DND-41 (cell line): ENCODE data around the gene EIF4E3.

Experiments
- ATAC-seq: fragments of 200-7000 bp; cut with Tn5 transposase; 3 replicates; pipeline ENCODE4 v1.9.1; 2021; ENCODE audit warnings: low read depth; ENCODE audit not compliant: insufficient read depth
- DNase-seq: peaks from one replicate; pipeline ENCODE4 v3.0.0-alpha.2; 2020
- H2AFZ ChIP-seq: 2 replicates; pipeline ENCODE4 v1.6.0; 2012; ENCODE audit warnings: low read depth, low read length
- H3K27ac ChIP-seq: 2 replicates; pipeline ENCODE4 v1.5.1; 2012; ENCODE audit warnings: low read length, inconsistent platforms
- H3K27me3 ChIP-seq: fragments of 200-600 bp; sonication (generic); 2 replicates; pipeline ENCODE4 v1.6.0; 2012; ENCODE audit warnings: low read length, mild to moderate bottlenecking, inconsistent platforms; ENCODE audit not compliant: insufficient read depth, poor library complexity
- H3K36me3 ChIP-seq: 2 replicates; pipeline ENCODE4 v1.5.1; 2012; ENCODE audit warnings: low read length, inconsistent platforms; ENCODE audit not compliant: insufficient read depth
- H3K4me1 ChIP-seq: 2 replicates; pipeline ENCODE4 v1.5.1; 2012; ENCODE audit warnings: mild to moderate bottlenecking, low read length; ENCODE audit not compliant: insufficient read depth
- H3K4me2 ChIP-seq: 2 replicates; pipeline ENCODE4 v1.6.0; 2012; ENCODE audit warnings: mild to moderate bottlenecking, moderate library complexity, low read length, inconsistent platforms; ENCODE audit not compliant: insufficient read depth
- H3K4me3 ChIP-seq, 2 experiments: fragments of 200-600 bp in 1 of 2; shearing (Covaris generic) in 1 of 2; 2 replicates each; pipeline ENCODE4 v1.5.1; 2012 to 2016; ENCODE audit warnings: inconsistent platforms in 2 of 2, low read length in 2 of 2, mild to moderate bottlenecking in 2 of 2, low read depth in 1 of 2, moderate library complexity in 1 of 2
- H3K79me2 ChIP-seq: 2 replicates; pipeline ENCODE4 v1.6.0; 2012; ENCODE audit warnings: low read length, inconsistent platforms; ENCODE audit not compliant: insufficient read depth
- H3K9ac ChIP-seq: 2 replicates; pipeline ENCODE4 v1.6.0; 2012; ENCODE audit warnings: low read depth, mild to moderate bottlenecking, inconsistent platforms, low read length, moderate library complexity
- H3K9me3 ChIP-seq: 2 replicates; pipeline ENCODE4 v1.5.1; 2012; ENCODE audit warnings: low read length, moderate library complexity, mild to moderate bottlenecking, inconsistent platforms; ENCODE audit not compliant: insufficient read depth, severe bottlenecking
- H4K20me1 ChIP-seq: 2 replicates; pipeline ENCODE4 v1.6.0; 2012; ENCODE audit warnings: low read length; ENCODE audit not compliant: insufficient read depth
- EZH2 ChIP-seq: IDR thresholded peaks from 3 replicates; pipeline ENCODE4 v1.6.1; 2012; ENCODE audit warnings: borderline replicate concordance, low read depth, mild to moderate bottlenecking, moderate library complexity, low read length, inconsistent platforms; ENCODE audit not compliant: severe bottlenecking
- TF ChIP-seq, protein P1 (sequence below): IDR thresholded peaks from 2 replicates; pipeline ENCODE4 v1.5.1; 2012; ENCODE audit warnings: borderline replicate concordance, low read length, moderate library complexity, mild to moderate bottlenecking; ENCODE audit not compliant: poor library complexity, severe bottlenecking; ENCODE audit errors: extremely low read depth

EIF4E3 gene

DNA sequence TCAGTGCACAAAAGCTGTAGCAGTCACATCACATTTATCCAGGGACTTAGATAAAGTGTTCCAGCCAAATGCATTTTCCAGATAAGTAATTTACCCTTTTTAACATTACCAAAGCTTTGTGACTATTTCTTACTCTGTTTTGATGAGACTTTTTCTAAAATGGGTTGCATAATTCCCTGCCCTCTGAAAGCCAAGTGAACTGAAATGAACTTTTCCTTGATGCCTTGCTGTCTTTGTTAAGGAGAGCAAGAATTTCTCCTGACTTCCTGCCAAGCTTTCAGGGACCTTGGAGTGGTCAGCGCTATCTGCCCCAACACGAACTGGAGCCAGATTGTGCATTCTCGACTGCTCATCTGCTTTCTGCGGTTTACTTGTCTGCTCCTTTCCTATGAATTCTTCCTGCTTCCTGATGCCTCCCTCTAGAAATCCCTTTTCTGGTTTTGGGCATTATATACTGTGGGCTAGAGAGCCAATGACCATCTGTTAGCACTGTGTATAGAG lies 34.8 kb downstream of the EIF4E3 start:
- H3K4me1 ChIP-seq, result no peaks in the 10 kb centered on the region
- H3K79me2 ChIP-seq, result no peaks in the 10 kb centered on the region
- no peak overlapping the region for H2AFZ ChIP-seq
- no peaks in the 10 kb centered on the region for H3K36me3 ChIP-seq
- no peak overlapping the region for H3K4me3 ChIP-seq
- H3K4me2 ChIP-seq, result no peak overlapping the region
- no peak overlapping the region for H3K9ac ChIP-seq
- no peaks in the 10 kb centered on the region for H3K27me3 ChIP-seq
- no peaks in the 10 kb centered on the region; the same call in 1 of the 2 replicates for H4K20me1 ChIP-seq
- no peaks in the 10 kb centered on the region for H3K9me3 ChIP-seq
- no peak overlapping the region for H3K27ac ChIP-seq
- ATAC-seq (no peak), DNase-seq (no peak)
- TF ChIP-seq, protein P1, sequence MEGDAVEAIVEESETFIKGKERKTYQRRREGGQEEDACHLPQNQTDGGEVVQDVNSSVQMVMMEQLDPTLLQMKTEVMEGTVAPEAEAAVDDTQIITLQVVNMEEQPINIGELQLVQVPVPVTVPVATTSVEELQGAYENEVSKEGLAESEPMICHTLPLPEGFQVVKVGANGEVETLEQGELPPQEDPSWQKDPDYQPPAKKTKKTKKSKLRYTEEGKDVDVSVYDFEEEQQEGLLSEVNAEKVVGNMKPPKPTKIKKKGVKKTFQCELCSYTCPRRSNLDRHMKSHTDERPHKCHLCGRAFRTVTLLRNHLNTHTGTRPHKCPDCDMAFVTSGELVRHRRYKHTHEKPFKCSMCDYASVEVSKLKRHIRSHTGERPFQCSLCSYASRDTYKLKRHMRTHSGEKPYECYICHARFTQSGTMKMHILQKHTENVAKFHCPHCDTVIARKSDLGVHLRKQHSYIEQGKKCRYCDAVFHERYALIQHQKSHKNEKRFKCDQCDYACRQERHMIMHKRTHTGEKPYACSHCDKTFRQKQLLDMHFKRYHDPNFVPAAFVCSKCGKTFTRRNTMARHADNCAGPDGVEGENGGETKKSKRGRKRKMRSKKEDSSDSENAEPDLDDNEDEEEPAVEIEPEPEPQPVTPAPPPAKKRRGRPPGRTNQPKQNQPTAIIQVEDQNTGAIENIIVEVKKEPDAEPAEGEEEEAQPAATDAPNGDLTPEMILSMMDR, result no peak
- no peak for TF ChIP-seq EZH2

DNA sequence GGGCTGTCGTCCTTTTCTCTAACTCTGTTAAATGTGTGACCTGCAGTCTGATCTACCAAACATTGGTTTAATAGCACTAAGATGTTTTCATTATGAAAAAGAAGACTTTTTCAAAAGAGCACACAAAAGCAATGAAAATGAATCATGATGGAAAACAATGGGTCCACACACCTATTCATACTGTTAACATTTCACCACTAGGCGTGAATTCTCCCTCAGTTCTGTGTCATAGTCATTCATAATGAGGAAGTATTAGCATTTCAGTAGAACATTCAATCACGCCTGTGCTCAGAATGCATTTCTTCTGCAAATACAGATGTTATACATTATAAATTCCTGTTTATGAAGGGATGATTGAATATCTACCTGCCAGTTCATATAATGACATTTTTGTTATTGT lies 35.9 kb downstream of the EIF4E3 start:
- Histone ChIP-seq H3K4me3 (no peak overlapping the region), H3K27ac (no peak overlapping the region), H3K9ac (no peak overlapping the region), H3K79me2 (no peaks in the 10 kb centered on the region), H3K27me3 (no peaks in the 10 kb centered on the region), H3K9me3 (no peaks in the 10 kb centered on the region), H4K20me1 (no peaks in the 10 kb centered on the region; the same call in 1 of the 2 replicates), H2AFZ (no peak overlapping the region), H3K4me1 (no peaks in the 10 kb centered on the region), H3K36me3 (no peaks in the 10 kb centered on the region), H3K4me2 (no peak overlapping the region)
- ATAC-seq, result no peak
- no peak for TF ChIP-seq EZH2
- TF ChIP-seq, protein P1, result no peak
- DNase-seq, result no peak

DNA sequence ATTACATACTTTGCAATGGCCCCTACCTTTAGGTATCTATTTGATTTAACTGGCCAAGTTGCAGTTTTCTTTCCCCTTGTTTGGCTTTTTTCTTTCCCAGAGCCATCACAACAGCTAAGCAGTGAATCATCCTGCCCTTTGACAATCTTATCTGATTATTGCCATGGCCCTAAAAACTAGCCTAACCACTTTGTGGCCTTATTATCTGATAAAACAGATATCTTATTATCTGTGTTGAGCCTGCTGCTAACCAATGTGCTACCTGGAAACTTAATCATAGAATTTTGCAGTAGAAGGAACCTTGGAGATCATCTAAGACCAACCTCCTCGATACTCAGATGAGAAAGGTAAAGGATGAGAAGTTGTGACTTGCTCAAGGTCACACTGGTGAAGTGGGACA lies 37.1 kb downstream of the EIF4E3 start:
- H3K9me3 ChIP-seq, result no peaks in the 10 kb centered on the region
- DNase-seq, result no peak
- no peak overlapping the region for H3K4me2 ChIP-seq

More for the DNA sequence above, 37.1 kb downstream of the EIF4E3 start:
- Histone ChIP-seq H3K9ac (no peak overlapping the region), H3K27me3 (no peaks in the 10 kb centered on the region), H3K4me3 (no peak overlapping the region), H4K20me1 (no peaks in the 10 kb centered on the region), H3K36me3 (no peaks in the 10 kb centered on the region), H3K4me1 (no peaks in the 10 kb centered on the region), H3K79me2 (no peaks in the 10 kb centered on the region), H3K27ac (no peak overlapping the region), H2AFZ (no peak overlapping the region)
- no peak for TF ChIP-seq EZH2
- TF ChIP-seq, protein P1, result no peak
- no peak for ATAC-seq
